Small intestine (tissue), 7 donors: ENCODE results near the gene NDST3. TPM values are rescaled to one million over a fixed set of nuclear protein-coding genes. Genes with fewer than 3 reads are reported as not detected.

Experiments
- DNase-seq, 2 donors: peaks; one replicate each; pipeline versions ENCODE4 v3.0.0 to v3.0.0-alpha.2; 2013
- FAIRE-seq: peaks from 2 replicates; lab custom pipeline; 2012; peaks lifted over from hg19 to GRCh38; lab: Jason Lieb, UNC
- H3K27ac ChIP-seq, 3 donors: one replicate each; pipeline ENCODE4 v1.5.1; 2013; ENCODE audit warnings: low read length in 2 of 3, mild to moderate bottlenecking in 2 of 3, control low read depth in 1 of 3, inconsistent platforms in 1 of 3, low read depth in 1 of 3, moderate library complexity in 1 of 3
- H3K27me3 ChIP-seq, 3 donors: one replicate each; pipeline ENCODE4 v1.6.1; 2013; ENCODE audit warnings: low read length in 3 of 3, inconsistent platforms in 1 of 3; ENCODE audit not compliant: control insufficient read depth in 3 of 3, insufficient read depth in 3 of 3
- H3K36me3 ChIP-seq, 3 donors: one replicate each; pipeline ENCODE4 v1.6.1; 2013; ENCODE audit warnings: low read length in 3 of 3, inconsistent platforms in 1 of 3, low read depth in 1 of 3, mild to moderate bottlenecking in 1 of 3, moderate library complexity in 1 of 3; ENCODE audit not compliant: control insufficient read depth in 3 of 3, insufficient read depth in 2 of 3
- H3K4me1 ChIP-seq, 3 donors: one replicate each; pipeline ENCODE4 v1.6.1; 2013; ENCODE audit warnings: low read length in 2 of 3, inconsistent platforms in 1 of 3, low read depth in 1 of 3, mild to moderate bottlenecking in 1 of 3, moderate library complexity in 1 of 3; ENCODE audit not compliant: control insufficient read depth in 3 of 3, insufficient read depth in 2 of 3
- H3K4me3 ChIP-seq, 3 donors: one replicate each; pipeline ENCODE4 v1.5.1; 2013; ENCODE audit warnings: low read length in 3 of 3, control low read depth in 1 of 3, inconsistent platforms in 1 of 3, low read depth in 1 of 3, mild to moderate bottlenecking in 1 of 3, moderate library complexity in 1 of 3
- H3K9me3 ChIP-seq, 2 donors: one replicate each; pipeline ENCODE4 v1.6.1; 2013; ENCODE audit warnings: low read depth in 1 of 2, low read length in 1 of 2; ENCODE audit not compliant: control insufficient read depth in 2 of 2, insufficient read depth in 1 of 2
- WGBS, 3 donors: extraction: QIAGEN DNeasy Blood & Tissue Kit; methylation state at CpG; one replicate each; pipeline ENCODE4 v1.1.7; 2013; 5-methylcytosine and 5-hydroxymethylcytosine counted together
- polyA plus RNA-seq, 4 donors: library from polyadenylated mRNA; stranded (reverse) in 3 of 4; unstranded in 1 of 4; fragments of 200-250 nt in 3 of 4; fragments of 120-200 nt in 1 of 4; gene quantifications; one replicate each; pipeline versions ENCODE4 v1.2.1 to v1.2.3, GENCODE V29; 2013
- donor health status: healthy with polysubstance abuse.
- donor health status: control.
- donor health status: control.
- donor health status: Bipolar disorder and iron deficiency.
- donor health status: healthy.

Gene NDST3
- polyA plus RNA-seq, 4 donors = 0.07 to 0.77 TPM; not detected in 2

- no peaks in the 10 kb centered on the region for H3K9me3 ChIP-seq
- DNase-seq (no peak), FAIRE-seq (no peak)
- no peaks in the 10 kb centered on the region for H3K4me1 ChIP-seq
- no peak overlapping the region for H3K4me3 ChIP-seq
- no peaks in the 10 kb centered on the region for H3K36me3 ChIP-seq
- H3K27ac ChIP-seq = no peak overlapping the region
- 49 to 73% (median 69%) methylated on average over 2 of the region's 2 CpGs for WGBS, 3 donors
- no peaks in the 10 kb centered on the region for H3K27me3 ChIP-seq
Measured at GRCh38 chr4:118221227-118221800, 187.0 kb downstream of the NDST3 start.

DNA sequence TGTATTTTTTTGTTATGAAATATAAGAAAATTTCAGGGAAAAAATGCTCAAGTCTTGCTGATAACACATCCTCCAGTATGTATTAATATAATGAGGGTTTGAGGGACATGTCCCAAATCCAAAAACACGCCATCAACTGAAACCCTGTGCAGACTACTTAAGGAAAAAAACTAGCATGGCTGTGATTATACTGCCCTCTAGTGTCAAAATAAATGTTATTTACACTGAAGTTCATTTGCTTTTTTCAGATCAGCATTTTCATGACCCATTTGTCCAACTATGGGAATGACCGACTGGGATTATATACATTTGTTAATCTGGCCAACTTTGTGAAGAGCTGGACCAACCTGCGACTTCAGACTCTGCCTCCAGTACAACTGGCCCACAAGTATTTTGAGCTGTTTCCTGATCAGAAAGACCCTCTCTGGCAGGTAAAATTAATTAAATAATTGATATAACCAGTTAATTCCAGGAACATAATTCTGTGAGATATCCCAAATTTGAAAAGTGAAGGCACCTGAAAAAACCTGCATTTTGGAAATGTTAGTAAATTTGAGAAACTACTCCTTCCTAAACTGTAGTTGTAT lies 190.1 kb downstream of the NDST3 start:
- FAIRE-seq = no peak
- Histone ChIP-seq H3K9me3 (no peaks in the 10 kb centered on the region), H3K27ac (no peak overlapping the region), H3K27me3 (no peaks in the 10 kb centered on the region), H3K4me3 (no peak overlapping the region), H3K36me3 (no peaks in the 10 kb centered on the region), H3K4me1 (no peaks in the 10 kb centered on the region)
- peak; percentile 44 to 56 for DNase-seq
- 5 to 8% (median 6%) methylated on average over 3 of the region's 3 CpGs for WGBS, 3 donors

DNA sequence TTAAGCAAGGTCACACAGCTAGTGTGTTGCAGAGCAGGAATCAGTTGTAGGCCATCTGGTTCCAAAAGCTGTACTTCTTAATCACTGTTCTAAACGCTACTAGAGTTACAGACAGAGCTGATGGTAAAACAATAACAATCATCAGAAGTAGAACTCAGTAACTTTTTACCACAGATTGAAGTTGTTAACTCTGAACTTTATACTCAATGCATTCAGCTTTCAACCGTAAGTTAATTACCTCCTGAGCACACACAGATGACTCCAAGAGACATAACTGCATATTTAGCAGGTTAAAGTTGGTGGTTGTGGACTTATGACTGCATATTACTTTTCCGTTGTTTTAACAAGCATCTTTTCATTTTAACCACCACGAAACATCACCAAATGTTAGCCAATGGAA lies 191.2 kb downstream of the NDST3 start:
- Histone ChIP-seq H3K27me3 (no peaks in the 10 kb centered on the region), H3K9me3 (no peaks in the 10 kb centered on the region), H3K36me3 (no peaks in the 10 kb centered on the region), H3K27ac (no peak overlapping the region), H3K4me3 (no peak overlapping the region), H3K4me1 (no peaks in the 10 kb centered on the region)
- peak; percentile 2 to 45 for DNase-seq
- FAIRE-seq = no peak
- 34 to 62% (median 42%) methylated on average over 4 of the region's 4 CpGs for WGBS, 3 donors

DNA sequence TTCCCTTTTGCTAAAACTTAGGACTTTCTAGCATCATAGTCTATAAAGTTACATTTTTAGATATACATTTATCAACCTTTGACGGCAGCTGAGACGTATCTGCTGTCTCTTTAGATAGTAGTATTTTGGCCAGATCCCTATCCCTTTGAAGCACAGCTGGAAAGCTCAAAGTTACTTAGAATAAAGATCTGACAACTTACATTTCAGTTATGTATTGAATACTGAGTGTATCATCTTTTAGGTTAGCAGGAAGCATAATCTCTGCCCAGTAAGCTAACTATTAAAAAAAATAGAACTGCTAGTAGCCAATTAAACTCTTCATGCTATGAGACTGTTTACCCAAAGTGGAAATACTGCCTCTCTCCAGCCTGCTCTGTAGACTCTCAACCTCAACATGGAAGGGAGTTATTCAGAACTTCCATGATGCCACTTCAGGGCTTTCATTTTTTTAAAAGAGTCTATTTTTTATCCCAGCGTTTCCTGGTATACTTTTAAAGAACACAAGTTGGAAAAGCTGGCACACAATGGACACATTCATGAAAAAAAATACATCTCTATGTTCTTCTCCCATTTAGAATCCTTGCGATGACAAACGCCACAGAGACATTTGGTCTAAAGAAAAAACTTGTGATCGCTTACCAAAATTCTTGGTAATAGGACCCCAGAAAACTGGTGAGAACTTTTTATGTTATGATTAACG lies 192.2 kb downstream of the NDST3 start:
- Histone ChIP-seq H3K4me3 (no peak overlapping the region), H3K27ac (no peak overlapping the region), H3K4me1 (no peaks in the 10 kb centered on the region), H3K36me3 (no peaks in the 10 kb centered on the region), H3K27me3 (no peaks in the 10 kb centered on the region), H3K9me3 (no peaks in the 10 kb centered on the region)
- WGBS, 3 donors = 71 to 76% (median 73%) methylated on average over 7 of the region's 7 CpGs
- no peak for FAIRE-seq
- no peak for DNase-seq

DNA sequence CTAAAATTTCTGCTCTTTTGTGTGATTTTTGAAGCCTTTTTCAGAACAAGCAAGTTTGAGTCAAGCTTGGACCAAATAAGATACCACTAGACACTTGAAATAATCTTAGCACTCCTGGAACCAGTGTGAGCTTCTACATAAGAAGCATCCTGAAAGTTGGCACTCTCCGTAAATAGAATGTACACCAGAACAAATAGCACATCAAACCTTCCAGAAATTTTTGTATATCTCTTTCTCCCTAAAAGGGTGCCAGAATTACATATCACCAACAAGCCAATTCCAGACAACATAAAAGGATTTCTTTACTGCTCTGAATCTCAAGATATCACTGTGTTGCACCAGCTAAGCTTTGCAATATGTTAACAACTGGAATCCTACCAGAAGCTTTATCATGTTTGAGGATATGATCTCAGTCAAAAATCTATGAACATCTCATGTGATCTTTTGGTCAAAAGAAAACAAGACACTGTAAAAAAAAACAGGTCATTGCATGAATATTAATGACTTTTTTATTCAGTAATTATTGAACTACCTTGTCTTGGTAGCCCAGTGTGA lies 201.4 kb downstream of the NDST3 start:
- WGBS, 3 donors = 83 to 90% (median 88%) methylated on average over 1 of the region's 1 CpG

GRCh38 chr4:118237531-118237930 lies 203.2 kb downstream of the NDST3 start:
- FAIRE-seq = no peak
- no peak overlapping the region for H3K4me3 ChIP-seq
- 80 to 89% (median 88%) methylated on average over 2 of the region's 2 CpGs for WGBS, 3 donors
- H3K4me1 ChIP-seq = no peaks in the 10 kb centered on the region
- no peak overlapping the region for H3K27ac ChIP-seq
- no peak for DNase-seq
- no peaks in the 10 kb centered on the region for H3K36me3 ChIP-seq
- no peaks in the 10 kb centered on the region for H3K27me3 ChIP-seq
- H3K9me3 ChIP-seq = no peaks in the 10 kb centered on the region

More for the DNA sequence above, 201.4 kb downstream of the NDST3 start:
- Histone ChIP-seq H3K9me3 (no peaks in the 10 kb centered on the region), H3K27me3 (no peaks in the 10 kb centered on the region), H3K4me1 (no peaks in the 10 kb centered on the region), H3K4me3 (no peak overlapping the region), H3K27ac (no peak overlapping the region), H3K36me3 (no peaks in the 10 kb centered on the region)
- no peak for DNase-seq
- FAIRE-seq = no peak

DNA sequence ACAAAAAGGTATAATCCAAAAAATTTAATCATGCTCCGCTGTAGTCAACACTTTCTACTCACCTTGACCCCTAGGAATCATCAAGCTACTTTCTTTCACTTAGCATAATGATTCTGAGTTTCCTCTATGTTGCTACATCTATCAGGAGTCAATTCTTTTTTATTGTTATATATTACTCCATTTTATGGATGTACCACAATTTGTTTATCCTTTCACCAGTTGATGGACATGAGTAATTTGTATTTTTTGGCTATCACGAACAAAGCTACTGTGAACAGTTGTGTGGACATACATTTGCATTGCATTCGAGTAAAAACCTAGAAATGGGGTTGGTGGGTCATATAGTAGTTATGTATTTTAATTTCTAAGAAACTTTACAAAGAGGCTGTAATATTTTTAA lies 215.6 kb downstream of the NDST3 start:
- H3K36me3 ChIP-seq = no peaks in the 10 kb centered on the region

GRCh38 chr4:118254368-118254767 lies 220.1 kb downstream of the NDST3 start:
- FAIRE-seq (no peak), DNase-seq (no peak)
- Histone ChIP-seq H3K27me3 (no peaks in the 10 kb centered on the region), H3K4me3 (no peak overlapping the region), H3K4me1 (no peaks in the 10 kb centered on the region), H3K9me3 (no peaks in the 10 kb centered on the region), H3K36me3 (no peaks in the 10 kb centered on the region), H3K27ac (no peak overlapping the region)

More for the DNA sequence above, 215.6 kb downstream of the NDST3 start:
- 84 to 98% (median 88%) methylated on average over 3 of the region's 3 CpGs for WGBS, 3 donors
- Histone ChIP-seq H3K9me3 (no peaks in the 10 kb centered on the region), H3K4me1 (no peaks in the 10 kb centered on the region), H3K27me3 (no peaks in the 10 kb centered on the region), H3K27ac (no peak overlapping the region), H3K4me3 (no peak overlapping the region)
- no peak for FAIRE-seq
- no peak for DNase-seq
